ENCODE results near the gene RERE. TPM values are rescaled to one million over a fixed set of nuclear protein-coding genes. Genes with fewer than 3 reads are reported as not detected.
"Not testable (repeated sequence)": the region's sequence is repeated elsewhere in the genome, so short reads cannot be mapped to it uniquely, and the experiment has no call there.

RERE gene
- total RNA-seq, 2 donors from 2014 or later = 74.5 to 128 TPM

GRCh38 chr1:8831340-8831739 lies 13.9 kb upstream of the RERE start:
- no peaks in the 10 kb centered on the region for H3K27me3 ChIP-seq
- no peaks in the 10 kb centered on the region for H3K9me3 ChIP-seq
- H3K27ac ChIP-seq = no peak overlapping the region
- no peaks in the 10 kb centered on the region for H3K4me1 ChIP-seq
- TF ChIP-seq CTCF (IDR thresholded peaks at IDR 0.05) = no peak
- no peak for TF ChIP-seq POLR2A (IDR thresholded peaks at IDR 0.05)
- no peak for DNase-seq
- no peaks in the 10 kb centered on the region for H3K36me3 ChIP-seq (replicated peaks in 1 of 2; ENCODE audit: insufficient read depth in 1 of 2, low read depth in 2 of 2)
- ATAC-seq = no peak
- WGBS, 2 donors = 63 to 80% methylated on average over 4 of the region's 4 CpGs
- no peak overlapping the region for H3K4me3 ChIP-seq
- intact Hi-C loops (cut with DNase I) = no loop called here

GRCh38 chr1:8830732-8831131 lies 13.3 kb upstream of the RERE start:
- H3K27me3 ChIP-seq; H3K36me3 ChIP-seq (replicated peaks in 1 of 2; ENCODE audit: insufficient read depth in 1 of 2, low read depth in 2 of 2); H3K4me1 ChIP-seq; H3K9me3 ChIP-seq; H3K27ac ChIP-seq; H3K4me3 ChIP-seq; DNase-seq; ATAC-seq; intact Hi-C loops (cut with DNase I): not testable (repeated sequence)
- WGBS, 2 donors = 76 to 90% methylated on average over 10 of the region's 10 CpGs

- Histone ChIP-seq H3K9me3 (no peaks in the 10 kb centered on the region), H3K27ac (no peak overlapping the region), H3K27me3 (no peaks in the 10 kb centered on the region), H3K4me3 (no peak overlapping the region), H3K36me3 (replicated peaks in 1 of 2; ENCODE audit: insufficient read depth in 1 of 2, low read depth in 2 of 2) (no peaks in the 10 kb centered on the region), H3K4me1 (peaks cover 10% of the 10 kb centered on the region)
- no peak for ATAC-seq
- no peak for DNase-seq
- 73 to 82% methylated on average over 9 to 10 of the region's 10 CpGs for WGBS, 2 donors
- TF ChIP-seq CTCF (IDR thresholded peaks at IDR 0.05) = no peak
- TF ChIP-seq POLR2A (IDR thresholded peaks at IDR 0.05) = no peak
- intact Hi-C loops (cut with DNase I) = no loop called here
Observed at GRCh38 chr1:8825985-8826481, 8.6 kb upstream of the RERE start.

- H3K27ac ChIP-seq = peak overlapping the region in 2 of 4 donors; percentile 6 to 43
- no peaks in the 10 kb centered on the region for H3K36me3 ChIP-seq (replicated peaks in 1 of 2; ENCODE audit: insufficient read depth in 1 of 2, low read depth in 2 of 2)
- no peaks in the 10 kb centered on the region for H3K27me3 ChIP-seq
- TF ChIP-seq CTCF (IDR thresholded peaks at IDR 0.05) (no peak), POLR2A (IDR thresholded peaks at IDR 0.05) (no peak)
- ATAC-seq = no peak
- no peaks in the 10 kb centered on the region for H3K9me3 ChIP-seq
- H3K4me1 ChIP-seq = peaks cover 15% of the 10 kb centered on the region
- 79 to 84% methylated on average over 6 of the region's 6 CpGs for WGBS, 2 donors
- DNase-seq = no peak
- intact Hi-C loops (cut with DNase I) = no loop called here
- H3K4me3 ChIP-seq = no peak overlapping the region
Observed at GRCh38 chr1:8823295-8823664, 5.8 kb upstream of the RERE start.

- whole genome bisulfite sequencing, 2 donors = 72 to 78% methylated on average over 10 of the region's 10 CpGs
- Histone ChIP-seq H3K27me3 (no peaks in the 10 kb centered on the region), H3K4me3 (no peak overlapping the region), H3K27ac (peak overlapping the region in 2 of 4 donors; percentile 6 to 43), H3K9me3 (no peaks in the 10 kb centered on the region), H3K4me1 (peaks cover 17% of the 10 kb centered on the region), H3K36me3 (replicated peaks in 1 of 2; ENCODE audit: insufficient read depth in 1 of 2, low read depth in 2 of 2) (no peaks in the 10 kb centered on the region)
- intact Hi-C loops (cut with DNase I) = no loop called here
- DNase-seq (peak in 1 of 4 donors; percentile 26), ATAC-seq (peak; percentile 25)
- no peak for TF ChIP-seq CTCF (IDR thresholded peaks at IDR 0.05)
- no peak for TF ChIP-seq POLR2A (IDR thresholded peaks at IDR 0.05)
Observed at GRCh38 chr1:8822373-8823294, 5.2 kb upstream of the RERE start.

Measured in body of pancreas (tissue), 4 donors.